ENCODE results near the gene CCDC88C. TPM values are rescaled to one million over a fixed set of nuclear protein-coding genes. Genes with fewer than 3 reads are reported as not detected.

CCDC88C gene, protein sequence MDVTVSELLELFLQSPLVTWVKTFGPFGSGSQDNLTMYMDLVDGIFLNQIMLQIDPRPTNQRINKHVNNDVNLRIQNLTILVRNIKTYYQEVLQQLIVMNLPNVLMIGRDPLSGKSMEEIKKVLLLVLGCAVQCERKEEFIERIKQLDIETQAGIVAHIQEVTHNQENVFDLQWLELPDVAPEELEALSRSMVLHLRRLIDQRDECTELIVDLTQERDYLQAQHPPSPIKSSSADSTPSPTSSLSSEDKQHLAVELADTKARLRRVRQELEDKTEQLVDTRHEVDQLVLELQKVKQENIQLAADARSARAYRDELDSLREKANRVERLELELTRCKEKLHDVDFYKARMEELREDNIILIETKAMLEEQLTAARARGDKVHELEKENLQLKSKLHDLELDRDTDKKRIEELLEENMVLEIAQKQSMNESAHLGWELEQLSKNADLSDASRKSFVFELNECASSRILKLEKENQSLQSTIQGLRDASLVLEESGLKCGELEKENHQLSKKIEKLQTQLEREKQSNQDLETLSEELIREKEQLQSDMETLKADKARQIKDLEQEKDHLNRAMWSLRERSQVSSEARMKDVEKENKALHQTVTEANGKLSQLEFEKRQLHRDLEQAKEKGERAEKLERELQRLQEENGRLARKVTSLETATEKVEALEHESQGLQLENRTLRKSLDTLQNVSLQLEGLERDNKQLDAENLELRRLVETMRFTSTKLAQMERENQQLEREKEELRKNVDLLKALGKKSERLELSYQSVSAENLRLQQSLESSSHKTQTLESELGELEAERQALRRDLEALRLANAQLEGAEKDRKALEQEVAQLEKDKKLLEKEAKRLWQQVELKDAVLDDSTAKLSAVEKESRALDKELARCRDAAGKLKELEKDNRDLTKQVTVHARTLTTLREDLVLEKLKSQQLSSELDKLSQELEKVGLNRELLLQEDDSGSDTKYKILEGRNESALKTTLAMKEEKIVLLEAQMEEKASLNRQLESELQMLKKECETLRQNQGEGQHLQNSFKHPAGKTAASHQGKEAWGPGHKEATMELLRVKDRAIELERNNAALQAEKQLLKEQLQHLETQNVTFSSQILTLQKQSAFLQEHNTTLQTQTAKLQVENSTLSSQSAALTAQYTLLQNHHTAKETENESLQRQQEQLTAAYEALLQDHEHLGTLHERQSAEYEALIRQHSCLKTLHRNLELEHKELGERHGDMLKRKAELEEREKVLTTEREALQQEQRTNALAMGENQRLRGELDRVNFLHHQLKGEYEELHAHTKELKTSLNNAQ (N-terminal part only)
- 0.59 and 2.6 TPM in 2 replicates for total RNA-seq

DNA sequence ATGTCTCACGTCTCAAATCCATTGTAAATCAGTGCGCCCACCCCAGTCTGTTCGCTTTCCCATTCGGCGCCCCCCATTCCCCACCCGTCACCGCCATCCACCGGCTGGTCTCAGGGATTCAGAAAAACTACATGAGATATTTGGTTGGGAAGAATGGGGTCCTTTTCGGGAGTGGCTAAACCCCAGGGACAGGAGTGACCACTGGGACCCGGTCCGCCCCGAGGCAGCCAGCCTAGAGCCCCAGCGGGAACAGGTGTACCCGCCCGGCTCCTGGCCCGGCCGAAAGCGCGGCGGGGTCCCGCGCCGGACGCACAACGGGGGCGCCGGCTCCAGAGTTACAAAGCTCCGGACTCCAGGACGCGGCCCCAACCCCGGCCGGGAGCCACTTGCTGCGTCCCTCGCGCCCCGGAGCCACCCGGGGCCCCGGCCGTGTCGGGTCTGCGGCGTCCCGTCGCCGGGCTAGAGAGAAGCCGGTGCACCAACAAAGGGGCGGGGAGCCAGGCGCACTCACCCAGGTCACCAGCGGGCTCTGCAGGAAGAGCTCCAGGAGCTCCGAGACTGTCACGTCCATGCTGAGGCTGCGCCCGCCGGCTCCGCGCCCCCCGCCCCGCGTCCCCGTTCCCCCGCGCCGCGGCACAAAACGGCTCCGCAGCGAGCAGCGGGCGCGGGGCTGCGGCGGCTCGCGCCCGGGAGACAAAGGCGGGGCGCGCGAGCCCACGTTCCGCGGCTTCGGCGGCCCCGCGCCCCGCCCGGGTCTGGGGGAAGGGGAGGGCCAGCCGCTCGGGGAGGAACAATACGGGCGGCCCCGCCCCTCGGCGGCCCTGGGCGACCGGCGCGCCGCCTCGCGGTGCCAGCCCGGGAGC, at the start of gene CCDC88C:
Gene CCDC88C, minus strand, starts transcription at position 701 of the 863 bp plus-strand sequence. Its CDS starts 130 bp downstream, at position 571.

DNA sequence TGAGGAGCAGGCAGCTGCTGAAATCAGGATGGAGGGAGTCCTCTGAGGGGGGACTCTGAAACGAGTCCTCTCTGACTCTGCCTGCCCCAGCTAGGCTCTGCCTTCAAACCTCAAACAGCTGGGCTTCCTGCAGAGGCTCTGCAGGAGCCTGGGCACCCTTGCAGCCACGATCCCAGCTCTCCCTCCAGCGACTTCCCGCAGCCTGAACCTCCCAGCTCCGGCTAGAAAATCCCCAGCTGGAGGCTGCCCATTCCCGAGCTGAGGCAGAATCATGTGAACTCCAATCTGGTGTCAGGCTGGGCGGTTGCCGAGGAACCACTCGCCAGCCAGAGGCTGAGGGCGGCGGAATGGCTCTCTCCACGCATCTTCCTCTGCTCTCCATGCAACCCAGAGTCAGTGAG, 173.1 kb downstream of the CCDC88C start, which contains the start of gene GPR68:
Gene GPR68, minus strand, starts transcription at position 204 of the 401 bp plus-strand sequence. CDS start 9,654 bp downstream, outside the sequence.

Other genes starting within 250 kb of the CCDC88C start
- gene GPR68, start 173.1 kb downstream of the CCDC88C start, total RNA-seq: 6.8 and 10.1 TPM in 2 replicates
- gene PPP4R3A, start 92.5 kb upstream of the CCDC88C start, total RNA-seq: 60.6 and 81.0 TPM in 2 replicates

Measured in smooth muscle cell of the umbilical artery (primary cell).